Neuronal stem cell (in vitro differentiated cells): ENCODE results near the gene FGGY.

ENCODE experiments used
- DNase-seq: peaks from one replicate; pipeline ENCODE4 v3.0.0-alpha.2; 2013; ENCODE audit warnings: low spot score
- H2AFZ ChIP-seq: one replicate; pipeline ENCODE4 v1.6.1; 2013; ENCODE audit warnings: mild to moderate bottlenecking, low read length, inconsistent platforms
- H2AK5ac ChIP-seq: 2 replicates; pipeline ENCODE4 v1.6.1; 2013; ENCODE audit warnings: low read depth, mild to moderate bottlenecking, inconsistent platforms, low read length, moderate library complexity, mixed read lengths
- H2BK120ac ChIP-seq: 2 replicates; pipeline ENCODE4 v1.6.1; 2013; ENCODE audit warnings: low read depth, mild to moderate bottlenecking, inconsistent platforms, low read length, moderate library complexity, mixed read lengths
- H2BK12ac ChIP-seq: one replicate; pipeline ENCODE4 v1.6.1; 2013; ENCODE audit warnings: low read length, inconsistent platforms
- H2BK15ac ChIP-seq: 2 replicates; pipeline ENCODE4 v1.6.1; 2013; ENCODE audit warnings: mild to moderate bottlenecking, low read length, inconsistent platforms, mixed read lengths
- H2BK5ac ChIP-seq: one replicate; pipeline ENCODE4 v1.6.1; 2013; ENCODE audit warnings: inconsistent platforms, mild to moderate bottlenecking, low read length, moderate library complexity
- H3K14ac ChIP-seq: one replicate; pipeline ENCODE4 v1.6.1; 2013; ENCODE audit warnings: low read length, inconsistent platforms
- H3K18ac ChIP-seq: 2 replicates; pipeline ENCODE4 v1.6.1; 2013; ENCODE audit warnings: low read length, inconsistent platforms
- H3K23ac ChIP-seq: 2 replicates; pipeline ENCODE4 v1.6.1; 2013; ENCODE audit warnings: low read depth, mild to moderate bottlenecking, mixed read lengths, low read length, inconsistent platforms; ENCODE audit not compliant: poor library complexity
- H3K27ac ChIP-seq: replicated peaks from 3 replicates; pipeline ENCODE4 v1.5.1; 2013; ENCODE audit warnings: low read length, inconsistent platforms
- H3K27me3 ChIP-seq, 3 experiments: 2 replicates each; pipeline ENCODE4 v1.6.1; 2013; ENCODE audit warnings: low read length in 3 of 3, mild to moderate bottlenecking in 2 of 3, inconsistent platforms in 1 of 3, low read depth in 1 of 3, mixed read lengths in 1 of 3, moderate library complexity in 1 of 3; ENCODE audit not compliant: control insufficient read depth in 3 of 3, insufficient read depth in 3 of 3
- H3K36me3 ChIP-seq, 2 donors: replicated peaks in 1 of 2; 2 replicates each; pipeline ENCODE4 v1.6.1; 2013; ENCODE audit warnings: low read length in 2 of 2; ENCODE audit not compliant: control insufficient read depth in 2 of 2, insufficient read depth in 2 of 2
- H3K4ac ChIP-seq: 2 replicates; pipeline ENCODE4 v1.6.1; 2013; ENCODE audit warnings: inconsistent platforms, mild to moderate bottlenecking, low read length, moderate library complexity
- H3K4me1 ChIP-seq, 2 donors: 1 replicate in 1 of 2; 2 replicates in 1 of 2; pipeline ENCODE4 v1.6.1; 2013; ENCODE audit warnings: low read length in 2 of 2, low read depth in 1 of 2; ENCODE audit not compliant: control insufficient read depth in 2 of 2, insufficient read depth in 1 of 2
- H3K4me2 ChIP-seq: one replicate; pipeline ENCODE4 v1.6.1; 2013; ENCODE audit warnings: mild to moderate bottlenecking, low read length, inconsistent platforms; ENCODE audit not compliant: insufficient read depth, poor library complexity, severe bottlenecking
- H3K4me3 ChIP-seq, 2 donors: 2 replicates each; pipeline ENCODE4 v1.5.1; 2013; ENCODE audit warnings: low read length in 2 of 2, mild to moderate bottlenecking in 2 of 2, inconsistent platforms in 1 of 2, moderate library complexity in 1 of 2
- H3K79me1 ChIP-seq: one replicate; pipeline ENCODE4 v1.6.1; 2013; ENCODE audit warnings: low read depth, mild to moderate bottlenecking, inconsistent platforms, low read length, moderate library complexity
- H3K9ac ChIP-seq: one replicate; pipeline ENCODE4 v1.6.1; 2013; ENCODE audit warnings: mild to moderate bottlenecking, low read depth, low read length, inconsistent platforms; ENCODE audit not compliant: poor library complexity
- H3K9me3 ChIP-seq, 2 donors: replicated peaks in 1 of 2; 2 replicates each; pipeline versions ENCODE3 to v1.6.1; 2013; ENCODE audit warnings: low read length in 2 of 2, mild to moderate bottlenecking in 2 of 2, inconsistent platforms in 1 of 2, low read depth in 1 of 2, mixed read lengths in 1 of 2, moderate library complexity in 1 of 2; ENCODE audit not compliant: control insufficient read depth in 2 of 2, insufficient read depth in 1 of 2
- H4K8ac ChIP-seq: one replicate; pipeline ENCODE4 v1.6.1; 2013; ENCODE audit warnings: low read depth, mild to moderate bottlenecking, inconsistent platforms, low read length, moderate library complexity
- H4K91ac ChIP-seq: one replicate; pipeline ENCODE4 v1.6.1; 2013; ENCODE audit warnings: low read length, low read depth, mild to moderate bottlenecking, inconsistent platforms; ENCODE audit not compliant: poor library complexity
- WGBS, 2 donors: extraction: QIAGEN DNeasy Blood & Tissue Kit; methylation state at CpG; one replicate each; pipeline ENCODE4 v1.1.7; 2013; ENCODE audit warnings: missing lambda C conversion rate in 2 of 2, mixed read lengths in 1 of 2; ENCODE audit not compliant: insufficient read length in 2 of 2, insufficient replicate concordance in 1 of 2; ENCODE audit errors: extremely low coverage in 2 of 2; 5-methylcytosine and 5-hydroxymethylcytosine counted together

Gene FGGY

DNA sequence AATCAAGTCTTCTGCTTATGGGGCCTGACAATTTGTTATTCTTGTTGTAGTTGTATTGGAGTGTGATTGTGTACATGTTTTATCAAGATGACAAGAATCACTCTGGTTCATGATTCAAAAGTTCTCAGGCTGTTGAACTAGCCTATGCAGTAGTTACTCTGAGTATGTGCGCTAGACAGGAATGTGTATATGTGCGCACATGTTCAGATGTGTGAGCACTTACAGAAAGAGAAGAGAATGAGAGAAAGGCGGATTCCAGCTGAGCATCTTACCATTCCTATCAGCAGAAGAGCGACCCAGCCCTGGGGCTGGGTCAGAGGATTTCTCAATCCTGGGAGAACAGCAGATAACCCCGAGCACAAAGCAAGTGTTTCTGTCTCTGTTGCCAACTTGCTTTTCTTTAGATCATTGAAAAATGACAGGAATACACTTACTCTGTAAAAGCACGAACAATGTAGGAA, 407.1 kb downstream of the FGGY start:
- Histone ChIP-seq H2AK5ac (no peak overlapping the region), H3K18ac (no peak overlapping the region), H2AFZ (no peak overlapping the region), H3K14ac (no peak overlapping the region), H2BK15ac (no peak overlapping the region), H3K4ac (no peak overlapping the region), H3K27ac (no peak overlapping the region), H3K4me2 (no peak overlapping the region), H3K4me1 (peaks cover 0 to 24% of the 10 kb centered on the region in 2 donors), H3K9ac (no peak overlapping the region), H3K36me3 (no peaks in the 10 kb centered on the region), H3K4me3 (no peak overlapping the region), H2BK12ac (no peak overlapping the region), H3K23ac (no peak overlapping the region), H3K79me1 (no peaks in the 10 kb centered on the region), H3K27me3 (no peaks in the 10 kb centered on the region), H2BK5ac (no peak overlapping the region), H4K8ac (no peak overlapping the region), H3K9me3 (no peaks in the 10 kb centered on the region), H4K91ac (no peak overlapping the region), H2BK120ac (no peak overlapping the region)
- no CpG with 5 or more reads among the region's 6 CpGs for WGBS, 2 donors
- DNase-seq, result no peak

GRCh38 chr1:59704716-59705115, 407.8 kb downstream of the FGGY start:
- H3K79me1 ChIP-seq, result no peaks in the 10 kb centered on the region
- H3K27ac ChIP-seq, result no peak overlapping the region
- H3K4me2 ChIP-seq, result no peak overlapping the region
- H2BK120ac ChIP-seq, result no peak overlapping the region
- no peaks in the 10 kb centered on the region for H3K27me3 ChIP-seq
- no peak overlapping the region for H3K18ac ChIP-seq
- H2BK15ac ChIP-seq, result no peak overlapping the region
- H3K36me3 ChIP-seq, result no peaks in the 10 kb centered on the region
- H4K91ac ChIP-seq, result no peak overlapping the region
- H3K9ac ChIP-seq, result no peak overlapping the region
- whole genome bisulfite sequencing, 2 donors, result no CpG with 5 or more reads among the region's 2 CpGs
- H3K9me3 ChIP-seq, result peaks cover 0 to 2% of the 10 kb centered on the region in 2 donors
- no peak overlapping the region for H2AK5ac ChIP-seq
- no peak overlapping the region for H2AFZ ChIP-seq
- no peak overlapping the region for H2BK5ac ChIP-seq
- no peak overlapping the region for H3K4ac ChIP-seq
- no peak for DNase-seq
- no peak overlapping the region for H3K4me3 ChIP-seq
- H3K14ac ChIP-seq, result no peak overlapping the region
- H3K4me1 ChIP-seq, result peaks cover 0 to 22% of the 10 kb centered on the region in 2 donors
- no peak overlapping the region for H4K8ac ChIP-seq
- H2BK12ac ChIP-seq, result no peak overlapping the region
- H3K23ac ChIP-seq, result no peak overlapping the region

GRCh38 chr1:59705466-59706302, 408.8 kb downstream of the FGGY start:
- Histone ChIP-seq H3K18ac (no peak overlapping the region), H2BK5ac (no peak overlapping the region), H2AFZ (no peak overlapping the region), H2BK120ac (no peak overlapping the region), H3K4me2 (no peak overlapping the region), H2BK15ac (no peak overlapping the region), H3K9ac (no peak overlapping the region), H4K91ac (no peak overlapping the region), H3K4ac (no peak overlapping the region), H3K36me3 (no peaks in the 10 kb centered on the region), H3K27me3 (no peaks in the 10 kb centered on the region), H3K4me1 (peaks cover 0 to 22% of the 10 kb centered on the region in 2 donors), H2AK5ac (no peak overlapping the region), H3K79me1 (no peaks in the 10 kb centered on the region), H4K8ac (no peak overlapping the region), H3K4me3 (no peak overlapping the region), H3K14ac (no peak overlapping the region), H3K23ac (no peak overlapping the region), H3K9me3 (peaks cover 0 to 4% of the 10 kb centered on the region in 2 donors), H3K27ac (no peak overlapping the region), H2BK12ac (no peak overlapping the region)
- DNase-seq, result no peak
- no CpG with 5 or more reads among the region's 5 CpGs for WGBS, 2 donors

DNA sequence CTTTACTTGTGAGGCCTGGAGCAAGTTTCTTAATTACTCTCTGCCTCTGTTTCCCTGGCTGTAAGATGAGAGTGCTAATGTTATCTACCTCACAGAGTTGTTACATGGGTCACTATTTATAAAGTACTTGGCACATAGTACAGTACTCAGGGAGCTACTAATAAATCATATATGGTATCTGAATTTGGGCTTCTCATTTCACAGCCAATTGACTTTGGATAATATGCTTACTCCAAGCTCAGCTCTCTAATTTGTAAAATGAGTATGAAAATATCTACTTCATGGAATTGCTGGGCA, 409.4 kb downstream of the FGGY start:
- Histone ChIP-seq H2AK5ac (no peak overlapping the region), H2BK12ac (no peak overlapping the region), H3K27me3 (no peaks in the 10 kb centered on the region), H2BK120ac (no peak overlapping the region), H3K4me1 (peaks cover 0 to 22% of the 10 kb centered on the region in 2 donors), H3K23ac (no peak overlapping the region), H3K9ac (no peak overlapping the region), H3K4me3 (no peak overlapping the region), H3K4me2 (no peak overlapping the region), H3K4ac (no peak overlapping the region), H3K18ac (no peak overlapping the region), H2BK5ac (no peak overlapping the region), H3K9me3 (peaks cover 0 to 4% of the 10 kb centered on the region in 2 donors), H3K14ac (no peak overlapping the region), H4K91ac (no peak overlapping the region), H2BK15ac (no peak overlapping the region), H2AFZ (no peak overlapping the region), H3K79me1 (no peaks in the 10 kb centered on the region), H3K36me3 (no peaks in the 10 kb centered on the region), H3K27ac (no peak overlapping the region), H4K8ac (no peak overlapping the region)
- no peak for DNase-seq
